ENCODE results near the gene PDPN.

GRCh38 chr1:13617773-13618172 is 34.1 kb downstream of the PDPN start:
- TF ChIP-seq REST (IDR thresholded peaks at IDR 0.05; ENCODE audit: borderline replicate concordance in 1 of 2, low read depth in 1 of 2, low read length in 2 of 2) (no peak), IRF2 (CRISPR knock-in tag; IDR thresholded peaks at IDR 0.05) (no peak), MAX (IDR thresholded peaks at IDR 0.05) (no peak), CEBPB (IDR thresholded peaks at IDR 0.05; ENCODE audit: borderline replicate concordance, low read depth, low read length) (no peak), CREM (IDR thresholded peaks at IDR 0.05) (no peak), CREM (CRISPR knock-in tag; IDR thresholded peaks at IDR 0.05) (no peak), PTBP1 (IDR thresholded peaks at IDR 0.05; ENCODE audit: low read depth, low read length, poor library complexity, severe bottlenecking) (no peak), SMAD9 (CRISPR knock-in tag; IDR thresholded peaks at IDR 0.05) (no peak), ZNF710 (CRISPR knock-in tag; IDR thresholded peaks at IDR 0.05; ENCODE audit: borderline replicate concordance) (no peak), CREB1 (IDR thresholded peaks at IDR 0.05) (no peak), CREB1 (CRISPR knock-in tag; IDR thresholded peaks at IDR 0.05) (no peak)
- TF ChIP-seq, protein P1, sequence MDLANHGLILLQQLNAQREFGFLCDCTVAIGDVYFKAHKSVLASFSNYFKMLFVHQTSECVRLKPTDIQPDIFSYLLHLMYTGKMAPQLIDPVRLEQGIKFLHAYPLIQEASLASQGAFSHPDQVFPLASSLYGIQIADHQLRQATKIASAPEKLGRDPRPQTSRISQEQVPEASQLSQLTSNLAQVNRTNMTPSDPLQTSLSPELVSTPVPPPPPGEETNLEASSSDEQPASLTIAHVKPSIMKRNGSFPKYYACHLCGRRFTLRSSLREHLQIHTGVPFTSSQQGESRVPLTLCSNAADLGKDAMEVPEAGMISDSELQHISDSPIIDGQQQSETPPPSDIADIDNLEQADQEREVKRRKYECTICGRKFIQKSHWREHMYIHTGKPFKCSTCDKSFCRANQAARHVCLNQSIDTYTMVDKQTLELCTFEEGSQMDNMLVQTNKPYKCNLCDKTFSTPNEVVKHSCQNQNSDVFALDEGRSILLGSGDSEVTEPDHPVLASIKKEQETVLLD (CRISPR knock-in tag; IDR thresholded peaks at IDR 0.05; ENCODE audit: low read depth) = no peak
- TF ChIP-seq, protein P2, sequence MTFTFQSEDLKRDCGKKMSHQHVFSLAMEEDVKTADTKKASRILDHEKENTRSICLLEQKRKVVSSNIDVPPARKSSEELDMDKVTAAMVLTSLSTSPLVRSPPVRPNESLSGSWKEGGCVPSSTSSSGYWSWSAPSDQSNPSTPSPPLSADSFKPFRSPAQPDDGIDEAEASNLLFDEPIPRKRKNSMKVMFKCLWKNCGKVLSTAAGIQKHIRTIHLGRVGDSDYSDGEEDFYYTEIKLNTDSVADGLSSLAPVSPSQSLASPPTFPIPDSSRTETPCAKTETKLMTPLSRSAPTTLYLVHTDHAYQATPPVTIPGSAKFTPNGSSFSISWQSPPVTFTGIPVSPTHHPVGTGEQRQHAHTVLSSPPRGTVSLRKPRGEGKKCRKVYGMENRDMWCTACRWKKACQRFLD (CRISPR knock-in tag; IDR thresholded peaks at IDR 0.05; ENCODE audit: borderline replicate concordance) = no peak
- TF ChIP-seq, protein P3, sequence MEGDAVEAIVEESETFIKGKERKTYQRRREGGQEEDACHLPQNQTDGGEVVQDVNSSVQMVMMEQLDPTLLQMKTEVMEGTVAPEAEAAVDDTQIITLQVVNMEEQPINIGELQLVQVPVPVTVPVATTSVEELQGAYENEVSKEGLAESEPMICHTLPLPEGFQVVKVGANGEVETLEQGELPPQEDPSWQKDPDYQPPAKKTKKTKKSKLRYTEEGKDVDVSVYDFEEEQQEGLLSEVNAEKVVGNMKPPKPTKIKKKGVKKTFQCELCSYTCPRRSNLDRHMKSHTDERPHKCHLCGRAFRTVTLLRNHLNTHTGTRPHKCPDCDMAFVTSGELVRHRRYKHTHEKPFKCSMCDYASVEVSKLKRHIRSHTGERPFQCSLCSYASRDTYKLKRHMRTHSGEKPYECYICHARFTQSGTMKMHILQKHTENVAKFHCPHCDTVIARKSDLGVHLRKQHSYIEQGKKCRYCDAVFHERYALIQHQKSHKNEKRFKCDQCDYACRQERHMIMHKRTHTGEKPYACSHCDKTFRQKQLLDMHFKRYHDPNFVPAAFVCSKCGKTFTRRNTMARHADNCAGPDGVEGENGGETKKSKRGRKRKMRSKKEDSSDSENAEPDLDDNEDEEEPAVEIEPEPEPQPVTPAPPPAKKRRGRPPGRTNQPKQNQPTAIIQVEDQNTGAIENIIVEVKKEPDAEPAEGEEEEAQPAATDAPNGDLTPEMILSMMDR (CRISPR knock-in tag; IDR thresholded peaks at IDR 0.05) = no peak
